ENCODE results near the gene NPHP1.

GRCh38 chr2:110126086-110126773, 78.6 kb downstream of the NPHP1 start:
- no peak for TF ChIP-seq POLR2A (IDR thresholded peaks at IDR 0.05)
- TF ChIP-seq, protein P1, sequence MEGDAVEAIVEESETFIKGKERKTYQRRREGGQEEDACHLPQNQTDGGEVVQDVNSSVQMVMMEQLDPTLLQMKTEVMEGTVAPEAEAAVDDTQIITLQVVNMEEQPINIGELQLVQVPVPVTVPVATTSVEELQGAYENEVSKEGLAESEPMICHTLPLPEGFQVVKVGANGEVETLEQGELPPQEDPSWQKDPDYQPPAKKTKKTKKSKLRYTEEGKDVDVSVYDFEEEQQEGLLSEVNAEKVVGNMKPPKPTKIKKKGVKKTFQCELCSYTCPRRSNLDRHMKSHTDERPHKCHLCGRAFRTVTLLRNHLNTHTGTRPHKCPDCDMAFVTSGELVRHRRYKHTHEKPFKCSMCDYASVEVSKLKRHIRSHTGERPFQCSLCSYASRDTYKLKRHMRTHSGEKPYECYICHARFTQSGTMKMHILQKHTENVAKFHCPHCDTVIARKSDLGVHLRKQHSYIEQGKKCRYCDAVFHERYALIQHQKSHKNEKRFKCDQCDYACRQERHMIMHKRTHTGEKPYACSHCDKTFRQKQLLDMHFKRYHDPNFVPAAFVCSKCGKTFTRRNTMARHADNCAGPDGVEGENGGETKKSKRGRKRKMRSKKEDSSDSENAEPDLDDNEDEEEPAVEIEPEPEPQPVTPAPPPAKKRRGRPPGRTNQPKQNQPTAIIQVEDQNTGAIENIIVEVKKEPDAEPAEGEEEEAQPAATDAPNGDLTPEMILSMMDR (IDR thresholded peaks at IDR 0.05): no peak

Data from lower leg skin (tissue), 3 donors.